HG03045 (cell line): Measurements from ENCODE around the gene ASCC3.
"Not testable (repeated sequence)": the region's sequence is repeated elsewhere in the genome, so short reads cannot be mapped to it uniquely, and the experiment has no call there.

ENCODE experiments used
- ATAC-seq: cut with Tn5 transposase; IDR thresholded peaks from one replicate; pipeline ENCODE4 v1.9.1; 2021; ENCODE audit warnings: mild to moderate bottlenecking, moderate library complexity; ENCODE audit not compliant: unreplicated experiment

The ASCC3 gene

GRCh38 chr6:100806296-100806695 lies 74.8 kb downstream of the ASCC3 start:
- no peak for ATAC-seq

- ATAC-seq: no peak
These were observed 77.7 kb downstream of the ASCC3 start for GRCh38 chr6:100803264-100804045.

- ATAC-seq: no peak
These were observed 80.1 kb downstream of the ASCC3 start for GRCh38 chr6:100801036-100801435.

- ATAC-seq: peak; percentile 96
These were observed 84.9 kb downstream of the ASCC3 start for GRCh38 chr6:100796049-100796823.

- ATAC-seq: no peak
These were observed 91.0 kb downstream of the ASCC3 start for GRCh38 chr6:100790084-100790483.

- ATAC-seq: no peak
These were observed 95.1 kb downstream of the ASCC3 start for GRCh38 chr6:100785982-100786381.

GRCh38 chr6:100780648-100781047 lies 100.5 kb downstream of the ASCC3 start:
- ATAC-seq: no peak

- no peak for ATAC-seq
These were observed 105.5 kb downstream of the ASCC3 start for GRCh38 chr6:100775667-100776066.

- ATAC-seq: no peak
These were observed 106.4 kb downstream of the ASCC3 start for GRCh38 chr6:100774681-100775080.

- ATAC-seq: no peak
These were observed 112.2 kb downstream of the ASCC3 start for GRCh38 chr6:100768816-100769351.

GRCh38 chr6:100763617-100764241 lies 117.4 kb downstream of the ASCC3 start:
- ATAC-seq: no peak

- no peak for ATAC-seq
These were observed 119.3 kb downstream of the ASCC3 start for GRCh38 chr6:100761841-100762240.

- not testable (repeated sequence) for ATAC-seq
These were observed 122.7 kb downstream of the ASCC3 start for GRCh38 chr6:100758386-100758785.

GRCh38 chr6:100753421-100753820 lies 127.7 kb downstream of the ASCC3 start:
- no peak for ATAC-seq

- ATAC-seq: no peak
These were observed 129.5 kb downstream of the ASCC3 start for GRCh38 chr6:100751590-100751989.

GRCh38 chr6:100745419-100746041 lies 135.6 kb downstream of the ASCC3 start:
- no peak for ATAC-seq

GRCh38 chr6:100740439-100740838 lies 140.7 kb downstream of the ASCC3 start:
- no peak for ATAC-seq

- not testable (repeated sequence) for ATAC-seq
These were observed 143.4 kb downstream of the ASCC3 start for GRCh38 chr6:100737720-100738119.

GRCh38 chr6:100731411-100731810 lies 149.7 kb downstream of the ASCC3 start:
- ATAC-seq: no peak

- no peak for ATAC-seq
These were observed 150.8 kb downstream of the ASCC3 start for GRCh38 chr6:100730001-100730980.
